ENCODE data around the gene THOC5. TPM values are rescaled to one million over a fixed set of nuclear protein-coding genes. Genes with fewer than 3 reads are reported as not detected.
"Not testable (repeated sequence)": the region's sequence is repeated elsewhere in the genome, so short reads cannot be mapped to it uniquely, and the experiment has no call there.

Gene THOC5
- total RNA-seq, 2 experiments from 2014 or later = 63.9 to 71.7 TPM

DNA sequence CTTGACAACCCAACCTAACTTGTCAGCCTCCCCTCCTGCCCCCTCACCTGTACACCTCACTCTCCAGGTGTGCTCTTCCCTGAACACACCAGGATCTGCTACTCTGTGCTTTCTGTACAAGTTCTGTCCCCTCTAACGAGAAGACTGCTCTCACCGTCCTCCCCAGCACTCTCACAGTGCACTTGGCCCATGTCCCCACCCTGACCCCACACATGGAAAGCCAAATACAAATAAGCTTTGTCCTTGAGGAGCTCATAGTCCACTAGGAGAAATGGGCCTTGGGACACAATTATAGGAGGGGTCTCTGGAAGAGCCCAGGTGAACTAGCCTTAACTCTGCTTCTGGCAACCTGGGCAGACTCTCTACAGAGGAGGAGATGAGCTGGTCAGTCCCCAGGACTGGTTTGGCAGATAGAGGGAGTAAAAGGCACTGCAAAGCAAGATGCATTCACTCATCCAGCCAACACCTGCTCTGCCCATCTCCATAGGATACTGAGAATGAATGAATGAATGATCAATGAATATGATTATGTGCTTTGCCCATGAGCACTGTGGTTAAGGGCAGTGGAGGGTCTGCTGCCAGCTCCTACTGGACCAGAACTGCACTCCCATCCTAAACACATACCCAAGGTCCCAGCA lies 17.5 kb upstream of the THOC5 start:
- Mint-ChIP-seq H3K36me3 (peaks cover 4% of the 10 kb centered on the region), H3K9me3 (no peaks in the 10 kb centered on the region), H3K27ac (no peak overlapping the region), H3K4me3 (no peak overlapping the region), H3K27me3 (no peaks in the 10 kb centered on the region), H3K4me1 (no peaks in the 10 kb centered on the region)
- DNase-seq = no peak

DNA sequence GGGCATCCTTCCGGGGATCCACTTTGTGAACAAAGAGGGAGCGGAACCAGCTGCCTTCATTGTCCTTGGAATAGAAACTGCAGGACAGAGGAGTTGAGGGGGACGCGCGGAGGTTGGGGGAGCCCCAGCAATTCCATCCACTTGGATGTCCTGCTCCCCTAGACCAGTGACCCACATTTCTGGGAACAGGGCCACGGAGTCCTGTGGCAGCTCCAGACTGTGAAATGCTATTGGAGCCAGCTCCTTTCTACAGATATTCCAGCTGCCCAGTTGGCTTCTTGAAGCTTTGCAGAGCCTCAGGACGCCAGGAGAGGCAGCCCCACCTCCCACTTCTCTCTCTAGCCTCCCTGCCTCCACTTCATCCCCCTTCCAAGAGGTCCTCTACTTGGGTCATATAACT lies 16.9 kb upstream of the THOC5 start:
- no peak overlapping the region for H3K27ac Mint-ChIP-seq
- H3K9me3 Mint-ChIP-seq = no peaks in the 10 kb centered on the region
- no peak overlapping the region for H3K4me3 Mint-ChIP-seq

DNA sequence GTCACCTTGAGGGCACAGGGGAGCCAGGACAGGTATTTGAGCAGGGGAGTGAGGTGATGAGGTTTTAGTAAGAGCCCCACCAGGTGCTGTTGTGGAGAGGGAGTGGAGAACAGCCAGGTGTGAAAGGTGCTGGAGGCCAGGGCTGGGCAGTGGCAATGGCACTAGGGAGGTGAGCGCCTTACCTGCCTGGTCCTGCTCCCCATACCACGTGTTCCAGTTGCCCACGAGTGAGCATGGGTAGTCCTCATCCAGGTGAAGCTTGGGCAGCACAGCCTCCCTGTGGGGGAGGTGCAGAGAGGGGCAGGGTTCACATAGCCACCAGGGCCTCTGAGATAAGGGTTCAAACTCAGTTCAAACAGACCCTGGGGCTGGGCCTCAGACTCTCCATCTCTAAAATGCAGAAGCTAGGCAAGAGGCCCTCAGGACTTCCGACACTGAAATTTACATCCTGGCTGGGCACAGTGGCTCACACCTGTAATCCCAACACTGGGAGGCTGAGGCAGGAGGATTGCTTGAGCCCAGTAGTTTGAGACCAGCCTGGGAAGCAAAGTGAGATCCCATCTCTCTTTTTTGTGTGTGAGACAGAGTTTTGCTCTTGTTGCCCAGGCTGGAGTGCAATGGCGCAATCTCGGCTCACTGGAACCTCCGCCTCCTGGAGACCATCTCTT lies 15.6 kb upstream of the THOC5 start:
- Mint-ChIP-seq H3K27ac (no peak overlapping the region), H3K4me3 (no peak overlapping the region), H3K4me1 (no peaks in the 10 kb centered on the region), H3K27me3 (no peaks in the 10 kb centered on the region), H3K9me3 (no peaks in the 10 kb centered on the region), H3K36me3 (peaks cover 4% of the 10 kb centered on the region)
- no peak for DNase-seq

More for the DNA sequence above, 16.9 kb upstream of the THOC5 start:
- H3K36me3 Mint-ChIP-seq = peaks cover 4% of the 10 kb centered on the region
- no peaks in the 10 kb centered on the region for H3K4me1 Mint-ChIP-seq
- DNase-seq = no peak
- no peaks in the 10 kb centered on the region for H3K27me3 Mint-ChIP-seq

DNA sequence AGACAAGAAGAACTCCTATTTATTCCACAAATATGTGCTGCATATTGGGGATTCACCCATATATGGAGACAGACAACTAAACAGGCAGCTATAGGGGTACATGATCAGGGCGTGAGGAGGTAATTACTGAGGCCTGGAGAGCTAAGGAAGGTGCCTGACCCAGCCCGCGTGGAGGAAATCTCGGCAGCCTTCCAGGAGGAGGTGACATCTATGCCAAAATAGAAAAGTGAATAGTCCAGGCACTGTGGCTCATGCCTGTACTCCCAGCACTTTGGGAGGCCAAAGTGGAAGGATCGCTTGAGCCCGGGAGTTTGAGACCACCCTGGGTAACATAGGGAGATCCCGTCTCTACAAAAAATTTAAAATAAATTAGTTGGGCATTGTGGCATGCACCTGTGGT lies 13.8 kb upstream of the THOC5 start:
- Mint-ChIP-seq H3K4me3 (no peak overlapping the region), H3K36me3 (peaks cover 4% of the 10 kb centered on the region), H3K27ac (no peak overlapping the region), H3K9me3 (no peaks in the 10 kb centered on the region), H3K4me1 (no peaks in the 10 kb centered on the region), H3K27me3 (no peaks in the 10 kb centered on the region)
- DNase-seq = no peak

DNA sequence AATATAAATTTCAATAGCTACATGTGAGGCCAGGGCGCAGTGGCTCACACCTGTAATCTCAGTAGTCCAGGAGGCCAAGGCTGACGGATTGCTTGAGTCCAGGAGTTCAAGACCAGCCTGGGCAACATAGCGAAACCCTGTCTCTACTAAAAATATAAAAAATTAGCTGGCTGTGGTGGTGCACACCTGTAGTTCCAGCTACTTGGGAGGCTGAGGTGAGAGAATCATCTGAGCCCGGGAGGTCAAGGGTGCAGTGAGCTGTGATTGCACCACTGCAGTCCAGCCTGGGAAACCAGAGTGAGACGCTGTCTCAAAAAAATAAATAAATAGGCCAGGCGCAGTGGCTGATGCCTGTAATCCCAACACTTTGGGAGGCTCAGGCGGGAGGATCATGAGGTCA lies 13.0 kb upstream of the THOC5 start:
- DNase-seq, H3K9me3 Mint-ChIP-seq, H3K4me3 Mint-ChIP-seq, H3K36me3 Mint-ChIP-seq, H3K4me1 Mint-ChIP-seq, H3K27ac Mint-ChIP-seq, H3K27me3 Mint-ChIP-seq: not testable (repeated sequence)

DNA sequence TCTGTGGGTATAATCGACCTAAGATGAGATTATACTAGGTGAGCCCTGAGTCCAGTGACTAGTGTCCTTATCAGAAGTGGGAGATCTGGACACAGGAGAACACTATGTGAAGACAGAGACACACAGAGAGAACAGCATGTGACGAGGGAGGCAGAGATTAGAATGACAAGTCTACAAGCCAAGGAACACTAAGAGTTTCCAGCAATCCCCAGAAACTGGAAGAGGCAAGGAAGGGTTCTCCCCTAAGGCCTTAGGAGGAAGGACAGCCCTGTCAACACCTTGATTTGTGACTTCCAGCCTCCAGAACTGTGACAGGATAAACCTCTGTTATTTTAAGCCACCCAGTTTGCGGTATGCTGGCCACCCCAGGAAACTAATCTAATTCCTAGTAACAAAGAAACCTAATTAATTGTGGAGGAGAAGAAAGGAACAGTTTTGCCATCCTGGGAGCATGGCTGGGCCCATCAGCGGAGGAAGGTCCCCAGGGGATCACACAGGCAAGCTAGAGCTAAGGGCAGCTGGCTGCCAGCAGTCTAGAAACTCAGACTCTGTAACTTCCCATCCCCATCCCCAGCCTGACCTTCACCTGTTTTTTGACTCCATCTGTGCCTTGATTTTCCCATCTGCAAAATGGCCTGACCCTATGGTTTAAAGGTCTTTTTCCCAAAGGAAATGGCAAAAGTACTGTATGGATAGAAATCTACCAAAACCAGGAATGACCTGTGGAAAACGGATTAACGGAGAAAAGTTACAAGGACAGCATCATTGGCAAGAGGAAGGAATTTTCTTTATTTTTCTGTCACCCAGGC lies 10.3 kb upstream of the THOC5 start:
- Mint-ChIP-seq H3K27ac (no peak overlapping the region), H3K36me3 (peaks cover 9% of the 10 kb centered on the region), H3K27me3 (no peaks in the 10 kb centered on the region), H3K4me3 (no peak overlapping the region), H3K4me1 (no peaks in the 10 kb centered on the region), H3K9me3 (no peaks in the 10 kb centered on the region)
- no peak for DNase-seq

DNA sequence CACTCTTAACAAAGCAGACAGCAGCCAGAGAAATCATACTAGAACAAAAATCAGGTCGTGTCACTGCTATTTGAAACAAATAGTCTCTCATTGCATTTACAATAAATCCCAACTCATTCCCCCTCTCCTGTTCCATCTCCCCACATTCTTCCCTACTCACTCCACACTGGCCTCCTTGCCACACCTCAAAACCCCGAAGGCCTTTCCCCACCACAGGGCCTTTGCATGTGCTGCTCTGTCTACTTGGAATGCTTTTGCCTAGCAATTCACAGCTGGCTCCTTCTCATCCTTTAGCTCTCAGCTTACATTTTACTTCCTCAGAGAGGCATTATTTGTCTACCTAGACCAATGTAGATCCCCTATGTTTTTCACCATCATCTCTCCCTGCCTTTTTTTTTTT lies 6.3 kb upstream of the THOC5 start:
- H3K9me3 Mint-ChIP-seq = no peaks in the 10 kb centered on the region
- no peaks in the 10 kb centered on the region for H3K27me3 Mint-ChIP-seq
- no peaks in the 10 kb centered on the region for H3K4me1 Mint-ChIP-seq
- H3K27ac Mint-ChIP-seq = no peak overlapping the region
- peaks cover 11% of the 10 kb centered on the region for H3K36me3 Mint-ChIP-seq
- no peak overlapping the region for H3K4me3 Mint-ChIP-seq
- DNase-seq = no peak

DNA sequence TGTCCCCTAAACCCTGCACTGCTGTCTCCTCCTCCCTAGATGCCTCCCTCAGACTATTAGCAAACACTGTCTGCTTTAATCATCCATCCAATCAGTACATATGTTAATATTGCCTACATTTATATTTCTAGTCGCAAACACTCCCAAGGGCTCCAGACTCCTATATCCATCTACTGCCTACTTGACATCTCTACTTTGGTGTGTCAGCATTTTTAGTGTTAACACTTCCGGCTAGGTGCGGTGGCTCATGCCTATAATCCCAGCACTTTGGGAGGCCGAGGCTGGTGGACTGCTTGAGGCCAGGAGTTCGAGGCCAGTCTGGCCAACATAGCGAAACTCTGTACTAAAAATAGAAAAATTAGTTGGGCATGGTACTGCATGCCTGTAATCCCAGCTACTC lies 5.5 kb upstream of the THOC5 start:
- DNase-seq = no peak
- H3K36me3 Mint-ChIP-seq = peaks cover 11% of the 10 kb centered on the region
- peaks cover 2% of the 10 kb centered on the region for H3K4me1 Mint-ChIP-seq
- no peaks in the 10 kb centered on the region for H3K27me3 Mint-ChIP-seq
- H3K9me3 Mint-ChIP-seq = no peaks in the 10 kb centered on the region
- no peak overlapping the region for H3K4me3 Mint-ChIP-seq
- H3K27ac Mint-ChIP-seq = no peak overlapping the region

DNA sequence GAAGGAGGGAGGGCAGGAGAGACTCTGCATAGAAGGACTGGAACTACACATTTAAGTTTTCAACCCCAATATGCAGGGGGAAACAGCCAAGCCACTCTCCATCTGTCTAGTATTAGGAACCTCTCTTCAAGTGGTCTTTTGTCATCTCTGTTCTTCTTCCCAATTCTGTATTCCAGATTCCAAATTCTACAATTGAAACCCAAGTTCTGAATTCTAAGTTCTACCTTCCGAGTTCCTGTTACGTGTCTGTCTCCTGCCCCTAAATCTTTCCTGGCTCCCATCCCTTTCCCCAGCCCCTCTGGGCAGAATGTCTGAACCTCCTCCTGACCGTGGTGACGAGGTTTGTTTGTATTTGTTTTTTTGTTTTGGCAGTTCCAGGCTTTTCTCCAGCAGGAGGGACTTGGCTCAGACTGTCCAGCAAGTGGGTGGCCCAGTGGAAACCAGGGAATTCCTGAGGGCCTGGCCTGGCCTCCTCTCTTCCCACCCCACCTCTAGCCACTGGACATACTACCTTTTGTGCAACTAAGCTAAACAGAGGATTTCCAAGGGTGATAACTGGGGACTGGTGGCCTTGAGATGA lies 1.6 kb upstream of the THOC5 start:
- H3K27ac Mint-ChIP-seq = no peak overlapping the region
- peaks cover 8% of the 10 kb centered on the region for H3K4me1 Mint-ChIP-seq
- H3K27me3 Mint-ChIP-seq = no peaks in the 10 kb centered on the region
- DNase-seq = no peak
- H3K36me3 Mint-ChIP-seq = peaks cover 21% of the 10 kb centered on the region
- H3K4me3 Mint-ChIP-seq = no peak overlapping the region
- no peaks in the 10 kb centered on the region for H3K9me3 Mint-ChIP-seq

DNA sequence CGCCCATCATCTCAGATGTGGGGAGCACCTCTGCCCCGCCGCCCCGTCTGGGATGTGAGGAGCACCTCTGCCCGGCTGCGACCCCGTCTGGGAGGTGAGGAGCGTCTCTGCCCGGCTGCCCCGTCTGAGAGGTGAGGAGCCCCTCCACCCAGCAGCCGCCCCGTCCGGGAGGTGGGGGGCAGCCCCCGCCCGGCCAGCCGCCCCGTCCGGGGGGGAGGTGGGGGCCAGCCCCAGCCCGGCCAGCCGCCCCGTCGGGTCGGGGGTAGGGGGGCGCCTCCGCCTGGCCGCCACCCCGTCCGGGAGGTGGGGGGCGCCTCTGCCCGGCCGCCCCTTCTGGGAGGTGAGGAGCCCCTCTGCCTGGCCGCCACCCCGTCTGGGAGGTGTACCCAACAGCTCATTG lies 1.2 kb downstream of the THOC5 start:
- peaks cover 18% of the 10 kb centered on the region for H3K36me3 Mint-ChIP-seq
- peak overlapping the region; percentile 90 for H3K27ac Mint-ChIP-seq

DNA sequence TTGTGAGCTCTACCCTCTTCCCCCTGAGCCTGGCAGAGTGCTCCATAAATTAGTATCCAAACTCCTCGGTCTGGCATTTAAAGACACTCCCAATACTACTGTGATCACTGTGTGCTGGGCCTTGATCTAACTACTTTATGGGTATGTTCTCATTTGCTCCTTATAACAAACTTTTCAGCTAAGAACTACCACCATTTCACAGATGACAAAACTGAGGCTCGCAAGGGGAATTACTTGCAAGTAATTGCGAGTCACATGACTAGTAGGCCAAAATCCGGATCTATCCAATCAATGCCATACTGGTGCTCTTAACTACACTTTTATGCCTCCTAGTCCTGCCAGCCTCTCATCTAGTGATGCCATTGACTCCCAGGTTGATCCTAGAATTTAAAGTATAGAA lies 3.6 kb downstream of the THOC5 start:
- Mint-ChIP-seq H3K9me3 (no peaks in the 10 kb centered on the region), H3K27me3 (no peaks in the 10 kb centered on the region), H3K4me3 (no peak overlapping the region), H3K36me3 (peaks cover 22% of the 10 kb centered on the region), H3K27ac (no peak overlapping the region), H3K4me1 (peaks cover 18% of the 10 kb centered on the region)
- DNase-seq = no peak

More for the DNA sequence above, 1.2 kb downstream of the THOC5 start:
- peaks cover 16% of the 10 kb centered on the region for H3K4me1 Mint-ChIP-seq
- DNase-seq, H3K9me3 Mint-ChIP-seq, H3K27me3 Mint-ChIP-seq: not testable (repeated sequence)
- H3K4me3 Mint-ChIP-seq = peak overlapping the region; percentile 96

DNA sequence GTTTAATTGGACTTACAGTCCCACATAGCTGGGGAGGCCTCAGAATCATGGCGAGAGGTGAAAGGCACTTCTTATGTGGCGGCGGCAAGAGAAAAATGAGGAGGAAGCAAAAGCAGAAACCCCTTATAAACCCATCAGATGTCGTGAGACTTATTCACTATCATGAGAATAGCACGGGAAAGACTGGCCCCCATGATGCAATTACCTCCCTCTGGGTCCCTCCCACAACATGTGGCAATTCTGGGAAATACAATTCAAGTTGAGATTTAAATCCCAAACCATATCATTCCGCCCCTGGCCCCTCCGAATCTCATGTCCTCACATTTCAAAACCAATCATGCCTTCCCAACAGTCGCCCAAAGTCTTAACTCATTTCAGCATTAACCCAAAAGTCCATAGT lies 8.5 kb downstream of the THOC5 start:
- not testable (repeated sequence) for H3K27me3 Mint-ChIP-seq, H3K27ac Mint-ChIP-seq, H3K4me3 Mint-ChIP-seq, H3K9me3 Mint-ChIP-seq, DNase-seq
- peaks cover 10% of the 10 kb centered on the region for H3K4me1 Mint-ChIP-seq
- peaks cover 18% of the 10 kb centered on the region for H3K36me3 Mint-ChIP-seq

DNA sequence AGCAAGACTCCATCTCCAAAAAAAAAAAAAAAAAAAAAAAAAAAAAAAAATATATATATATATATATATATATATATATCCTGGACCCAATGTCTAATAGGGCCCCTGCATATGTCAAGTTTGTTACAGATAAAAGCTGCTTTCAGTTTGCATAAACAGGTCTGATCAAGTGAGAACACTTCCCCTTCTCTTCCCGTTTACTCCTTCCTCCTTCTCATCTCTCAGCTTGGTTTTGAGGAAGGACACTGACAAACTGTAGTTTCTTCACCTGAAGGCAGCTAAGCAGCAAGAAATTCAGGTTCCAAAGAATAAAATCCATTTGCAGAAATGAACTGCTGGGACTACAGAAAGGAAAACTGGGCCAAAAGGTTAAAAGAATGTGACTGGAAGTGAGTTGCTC lies 11.7 kb downstream of the THOC5 start:
- no peak overlapping the region for H3K27ac Mint-ChIP-seq
- no peak for DNase-seq
- no peaks in the 10 kb centered on the region for H3K27me3 Mint-ChIP-seq
- H3K9me3 Mint-ChIP-seq = no peaks in the 10 kb centered on the region
- peaks cover 2% of the 10 kb centered on the region for H3K4me1 Mint-ChIP-seq
- no peak overlapping the region for H3K4me3 Mint-ChIP-seq
- peaks cover 16% of the 10 kb centered on the region for H3K36me3 Mint-ChIP-seq

DNA sequence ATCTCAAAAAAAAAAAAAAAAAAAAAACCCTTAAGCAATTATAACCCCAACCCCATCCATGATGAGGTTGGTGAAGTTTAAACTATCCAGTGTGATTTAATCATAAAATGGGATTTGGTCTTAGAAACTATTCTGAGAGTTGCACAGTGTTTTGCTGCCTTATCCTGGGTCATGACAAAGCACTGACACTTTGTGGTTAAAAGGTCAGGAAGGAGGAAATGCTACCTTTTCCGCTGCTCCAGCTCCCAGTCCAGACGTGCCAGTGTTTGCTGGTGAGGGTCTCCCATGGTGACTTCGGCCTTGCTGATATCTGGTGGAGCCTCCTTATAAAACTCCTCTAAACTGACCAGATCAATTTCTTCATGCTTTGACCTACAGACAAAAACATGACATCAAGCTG lies 14.5 kb downstream of the THOC5 start:
- Mint-ChIP-seq H3K4me3 (no peak overlapping the region), H3K4me1 (no peaks in the 10 kb centered on the region), H3K27me3 (no peaks in the 10 kb centered on the region), H3K36me3 (peaks cover 26% of the 10 kb centered on the region), H3K9me3 (no peaks in the 10 kb centered on the region), H3K27ac (no peak overlapping the region)
- DNase-seq = no peak

DNA sequence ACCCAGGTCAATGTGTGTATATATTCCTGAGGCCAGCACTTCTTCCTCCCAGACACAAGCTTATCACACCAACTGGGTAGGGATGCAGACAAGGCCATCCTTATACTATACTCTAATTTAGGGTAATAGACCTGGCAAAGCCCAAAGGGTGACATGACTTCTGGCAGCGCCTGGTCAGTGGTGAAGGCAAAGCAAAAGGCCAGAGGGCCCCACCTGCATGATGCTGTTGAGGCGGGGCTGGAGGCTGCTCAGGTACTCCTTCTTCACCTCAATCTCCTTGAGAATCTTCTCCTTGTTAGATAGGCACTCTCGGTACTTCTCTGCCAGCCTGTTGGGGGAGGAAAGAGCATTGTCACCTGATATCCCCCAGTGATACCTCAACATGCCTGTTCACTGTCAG lies 17.1 kb downstream of the THOC5 start:
- no peak overlapping the region for H3K4me3 Mint-ChIP-seq

More for the DNA sequence above, 17.1 kb downstream of the THOC5 start:
- Mint-ChIP-seq H3K9me3 (no peaks in the 10 kb centered on the region), H3K4me1 (no peaks in the 10 kb centered on the region), H3K36me3 (peaks cover 31% of the 10 kb centered on the region), H3K27me3 (no peaks in the 10 kb centered on the region), H3K27ac (no peak overlapping the region)
- DNase-seq = no peak
